ENCODE data around the gene TTC33.
"Not testable (repeated sequence)": the region's sequence is repeated elsewhere in the genome, so short reads cannot be mapped to it uniquely, and the experiment has no call there.

The TTC33 gene

DNA sequence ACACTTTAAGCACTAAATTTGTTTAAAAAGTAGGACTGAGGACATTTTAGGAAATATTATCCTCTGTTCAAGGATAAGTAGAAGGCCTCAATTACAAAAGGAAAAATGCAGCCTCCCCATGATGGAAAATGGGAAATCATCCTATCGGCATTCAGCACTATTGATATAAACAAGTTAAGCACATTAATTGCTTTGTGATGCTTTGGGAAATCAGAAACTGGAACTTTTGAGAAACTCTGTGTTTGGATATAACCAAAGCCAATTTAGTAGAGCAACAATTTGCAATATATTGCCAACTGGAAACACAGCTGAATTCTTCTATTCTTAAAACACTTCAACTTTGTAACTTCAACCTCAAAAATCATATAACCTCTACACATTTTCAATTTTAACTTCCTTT lies 141.3 kb downstream of the TTC33 start:
- H3K4me3 ChIP-seq (ENCODE audit: low read depth, low read length): no peak overlapping the region
- no peaks in the 10 kb centered on the region for H3K27me3 ChIP-seq (ENCODE audit: control insufficient read depth, insufficient read depth, low read length)
- H3K36me3 ChIP-seq (ENCODE audit: control insufficient read depth, insufficient read depth, low read length): no peaks in the 10 kb centered on the region
- H3K4me1 ChIP-seq (ENCODE audit: control insufficient read depth, insufficient read depth, low read length): no peaks in the 10 kb centered on the region
- H3K9me3 ChIP-seq (ENCODE audit: control insufficient read depth, insufficient read depth, low read length): no peaks in the 10 kb centered on the region
- H3K9ac ChIP-seq (ENCODE audit: low read depth, low read length): no peak overlapping the region

DNA sequence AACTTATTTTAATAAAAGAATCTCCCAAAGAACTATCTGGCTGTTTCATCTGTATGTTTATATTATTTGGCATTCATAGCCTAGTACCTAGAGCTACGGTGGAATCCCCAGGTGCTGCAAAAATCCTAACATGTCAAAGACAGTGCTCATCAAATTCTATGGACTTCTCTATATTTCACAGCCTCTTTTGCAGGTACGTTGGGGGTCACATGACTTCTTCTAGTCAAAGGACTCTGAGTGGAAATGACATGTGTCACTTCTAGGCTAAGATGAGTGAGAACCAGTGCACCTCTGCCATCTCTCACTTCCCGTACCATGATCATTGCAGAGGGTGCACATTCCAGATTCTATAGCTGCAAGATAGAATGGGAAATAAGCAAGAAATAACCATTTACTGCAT lies 148.6 kb downstream of the TTC33 start:
- H3K9me3 ChIP-seq (ENCODE audit: control insufficient read depth, insufficient read depth, low read length): no peaks in the 10 kb centered on the region
- no peak overlapping the region for H3K4me3 ChIP-seq (ENCODE audit: low read depth, low read length)
- H3K9ac ChIP-seq (ENCODE audit: low read depth, low read length): no peak overlapping the region
- H3K36me3 ChIP-seq (ENCODE audit: control insufficient read depth, insufficient read depth, low read length): no peaks in the 10 kb centered on the region
- no peaks in the 10 kb centered on the region for H3K4me1 ChIP-seq (ENCODE audit: control insufficient read depth, insufficient read depth, low read length)
- H3K27me3 ChIP-seq (ENCODE audit: control insufficient read depth, insufficient read depth, low read length): no peaks in the 10 kb centered on the region

DNA sequence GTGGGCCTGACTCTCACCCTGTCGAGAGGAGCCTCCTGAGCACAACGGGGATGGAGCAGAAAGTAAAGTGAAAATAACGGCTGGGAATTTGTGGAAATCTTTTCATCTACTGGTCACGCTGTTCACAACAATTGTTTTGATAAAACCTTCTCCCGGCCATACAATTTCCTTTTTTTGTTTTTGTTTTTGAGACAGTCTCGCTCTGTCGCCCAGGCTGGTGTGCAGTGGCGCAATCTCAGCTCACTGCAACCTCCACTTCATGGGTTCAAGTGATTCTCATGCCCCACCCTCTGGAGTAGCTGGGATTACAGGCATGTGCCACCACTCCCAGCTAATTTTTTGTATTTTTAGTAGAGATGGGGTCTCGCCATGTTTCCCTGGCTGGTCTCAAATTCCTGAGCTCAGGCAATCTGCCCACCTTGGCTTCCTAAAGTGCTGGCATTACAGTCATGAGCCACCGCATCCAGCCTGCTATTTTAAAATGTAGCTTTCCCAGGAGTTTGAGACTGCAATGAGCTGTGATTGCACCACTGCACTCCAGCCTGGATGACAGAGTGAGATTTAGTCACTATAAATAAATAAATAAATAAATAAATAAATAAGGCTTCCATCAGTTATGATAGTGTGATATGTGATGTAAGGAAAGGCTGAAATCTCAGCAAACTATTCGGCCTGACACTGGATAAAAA lies 149.5 kb downstream of the TTC33 start:
- no peaks in the 10 kb centered on the region for H3K4me1 ChIP-seq (ENCODE audit: control insufficient read depth, insufficient read depth, low read length)
- no peak overlapping the region for H3K9ac ChIP-seq (ENCODE audit: low read depth, low read length)
- H3K27me3 ChIP-seq (ENCODE audit: control insufficient read depth, insufficient read depth, low read length): no peaks in the 10 kb centered on the region
- H3K4me3 ChIP-seq (ENCODE audit: low read depth, low read length): no peak overlapping the region
- H3K9me3 ChIP-seq (ENCODE audit: control insufficient read depth, insufficient read depth, low read length): no peaks in the 10 kb centered on the region
- H3K36me3 ChIP-seq (ENCODE audit: control insufficient read depth, insufficient read depth, low read length): no peaks in the 10 kb centered on the region

DNA sequence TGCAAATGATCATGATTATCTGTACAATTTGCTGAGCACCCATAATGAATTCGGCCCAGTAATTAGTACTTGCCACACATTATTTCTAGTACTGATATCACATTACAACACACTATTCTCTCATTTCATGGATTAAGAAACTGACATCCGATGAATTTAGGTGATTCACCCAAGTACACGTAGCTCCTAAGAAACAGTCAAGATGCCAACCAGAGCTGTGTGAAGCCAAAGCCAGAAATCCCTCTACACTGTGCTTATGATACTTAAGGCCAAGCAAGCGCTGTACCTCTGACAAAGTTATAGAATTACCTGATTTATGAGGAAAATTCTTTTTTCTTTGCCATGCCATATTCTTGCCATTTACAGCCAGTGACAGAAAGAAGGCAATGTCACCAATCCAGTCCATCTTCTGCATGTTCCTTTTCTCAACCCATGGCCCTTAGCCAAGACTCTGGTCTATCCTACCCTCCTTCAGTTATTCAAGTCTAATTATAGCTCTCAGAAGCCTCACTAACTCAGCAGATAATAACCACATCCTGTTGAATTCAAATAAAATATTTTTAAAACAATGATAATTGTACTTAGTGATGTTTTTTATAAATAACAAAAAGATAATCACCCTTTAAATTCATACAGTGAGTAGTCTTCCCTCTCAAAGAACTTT lies 150.3 kb downstream of the TTC33 start:
- Histone ChIP-seq H3K4me1 (ENCODE audit: control insufficient read depth, insufficient read depth, low read length) (no peaks in the 10 kb centered on the region), H3K9ac (ENCODE audit: low read depth, low read length) (no peak overlapping the region), H3K4me3 (ENCODE audit: low read depth, low read length) (no peak overlapping the region), H3K27me3 (ENCODE audit: control insufficient read depth, insufficient read depth, low read length) (no peaks in the 10 kb centered on the region), H3K36me3 (ENCODE audit: control insufficient read depth, insufficient read depth, low read length) (no peaks in the 10 kb centered on the region), H3K9me3 (ENCODE audit: control insufficient read depth, insufficient read depth, low read length) (no peaks in the 10 kb centered on the region)

DNA sequence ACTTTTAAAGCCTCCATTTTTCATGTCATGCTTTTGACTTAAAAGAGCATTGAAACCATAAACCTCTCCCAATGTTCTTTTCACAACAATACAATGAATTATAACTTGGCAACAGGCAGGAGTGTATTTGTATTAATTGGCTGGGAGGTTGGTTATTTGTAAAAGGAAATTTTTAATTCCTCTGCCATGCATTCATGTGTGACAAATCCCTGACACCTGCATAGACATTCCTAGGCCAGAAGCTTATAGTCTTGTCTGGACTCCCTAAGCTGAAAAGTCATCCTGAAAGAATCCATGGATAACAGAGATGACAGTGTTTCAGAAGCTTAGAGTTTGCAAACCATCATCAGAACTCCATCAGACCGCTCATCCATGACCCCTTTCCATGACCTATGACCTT lies 152.4 kb downstream of the TTC33 start:
- Histone ChIP-seq H3K4me3 (ENCODE audit: low read depth, low read length) (no peak overlapping the region), H3K27me3 (ENCODE audit: control insufficient read depth, insufficient read depth, low read length) (no peaks in the 10 kb centered on the region), H3K4me1 (ENCODE audit: control insufficient read depth, insufficient read depth, low read length) (no peaks in the 10 kb centered on the region)

GRCh38 chr5:40601198-40601868 lies 154.4 kb downstream of the TTC33 start:
- Histone ChIP-seq H3K9me3 (ENCODE audit: control insufficient read depth, insufficient read depth, low read length) (no peaks in the 10 kb centered on the region), H3K4me1 (ENCODE audit: control insufficient read depth, insufficient read depth, low read length) (no peaks in the 10 kb centered on the region), H3K27me3 (ENCODE audit: control insufficient read depth, insufficient read depth, low read length) (no peaks in the 10 kb centered on the region), H3K4me3 (ENCODE audit: low read depth, low read length) (no peak overlapping the region), H3K36me3 (ENCODE audit: control insufficient read depth, insufficient read depth, low read length) (no peaks in the 10 kb centered on the region), H3K9ac (ENCODE audit: low read depth, low read length) (no peak overlapping the region)

More for the DNA sequence above, 152.4 kb downstream of the TTC33 start:
- Histone ChIP-seq H3K36me3 (ENCODE audit: control insufficient read depth, insufficient read depth, low read length) (no peaks in the 10 kb centered on the region), H3K9ac (ENCODE audit: low read depth, low read length) (no peak overlapping the region), H3K9me3 (ENCODE audit: control insufficient read depth, insufficient read depth, low read length) (no peaks in the 10 kb centered on the region)

GRCh38 chr5:40600383-40600782 lies 155.4 kb downstream of the TTC33 start:
- Histone ChIP-seq H3K27me3 (ENCODE audit: control insufficient read depth, insufficient read depth, low read length) (no peaks in the 10 kb centered on the region), H3K9me3 (ENCODE audit: control insufficient read depth, insufficient read depth, low read length) (no peaks in the 10 kb centered on the region), H3K36me3 (ENCODE audit: control insufficient read depth, insufficient read depth, low read length) (no peaks in the 10 kb centered on the region), H3K4me1 (ENCODE audit: control insufficient read depth, insufficient read depth, low read length) (no peaks in the 10 kb centered on the region), H3K9ac (ENCODE audit: low read depth, low read length) (no peak overlapping the region), H3K4me3 (ENCODE audit: low read depth, low read length) (no peak overlapping the region)

- Histone ChIP-seq H3K4me3 (ENCODE audit: low read depth, low read length) (no peak overlapping the region), H3K36me3 (ENCODE audit: control insufficient read depth, insufficient read depth, low read length) (no peaks in the 10 kb centered on the region), H3K9ac (ENCODE audit: low read depth, low read length) (no peak overlapping the region), H3K4me1 (ENCODE audit: control insufficient read depth, insufficient read depth, low read length) (no peaks in the 10 kb centered on the region), H3K9me3 (ENCODE audit: control insufficient read depth, insufficient read depth, low read length) (no peaks in the 10 kb centered on the region), H3K27me3 (ENCODE audit: control insufficient read depth, insufficient read depth, low read length) (no peaks in the 10 kb centered on the region)
These were observed 156.1 kb downstream of the TTC33 start for GRCh38 chr5:40599676-40600075.

GRCh38 chr5:40594811-40595210 lies 160.9 kb downstream of the TTC33 start:
- Histone ChIP-seq H3K9me3 (ENCODE audit: control insufficient read depth, insufficient read depth, low read length) (no peaks in the 10 kb centered on the region), H3K36me3 (ENCODE audit: control insufficient read depth, insufficient read depth, low read length) (no peaks in the 10 kb centered on the region), H3K4me3 (ENCODE audit: low read depth, low read length) (no peak overlapping the region), H3K9ac (ENCODE audit: low read depth, low read length) (no peak overlapping the region), H3K4me1 (ENCODE audit: control insufficient read depth, insufficient read depth, low read length) (no peaks in the 10 kb centered on the region), H3K27me3 (ENCODE audit: control insufficient read depth, insufficient read depth, low read length) (no peaks in the 10 kb centered on the region)

- H3K4me3 ChIP-seq (ENCODE audit: low read depth, low read length); H3K4me1 ChIP-seq (ENCODE audit: control insufficient read depth, insufficient read depth, low read length); H3K9ac ChIP-seq (ENCODE audit: low read depth, low read length); H3K36me3 ChIP-seq (ENCODE audit: control insufficient read depth, insufficient read depth, low read length); H3K27me3 ChIP-seq (ENCODE audit: control insufficient read depth, insufficient read depth, low read length); H3K9me3 ChIP-seq (ENCODE audit: control insufficient read depth, insufficient read depth, low read length): not testable (repeated sequence)
These were observed 163.9 kb downstream of the TTC33 start for GRCh38 chr5:40591727-40592396.

DNA sequence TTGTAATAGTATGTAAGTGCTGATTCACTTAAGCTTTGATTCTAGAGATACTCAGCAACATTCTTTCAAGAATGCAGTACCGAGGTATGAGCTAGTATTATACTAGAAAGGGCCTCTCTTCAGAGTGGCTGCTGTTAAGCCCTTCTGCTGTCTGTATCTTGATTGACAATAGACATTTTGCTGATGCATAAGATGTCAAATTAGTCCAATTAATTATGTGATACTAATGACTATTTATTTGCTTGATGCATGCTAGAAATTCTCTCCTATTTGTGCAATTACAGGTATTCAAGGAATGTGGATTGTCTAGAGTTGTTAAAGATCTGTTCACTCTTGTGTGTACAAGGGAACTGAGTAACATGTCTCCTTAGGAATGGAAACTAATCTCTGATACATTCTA lies 168.4 kb downstream of the TTC33 start:
- Histone ChIP-seq H3K9me3 (ENCODE audit: control insufficient read depth, insufficient read depth, low read length) (no peaks in the 10 kb centered on the region), H3K4me3 (ENCODE audit: low read depth, low read length) (no peak overlapping the region), H3K9ac (ENCODE audit: low read depth, low read length) (no peak overlapping the region), H3K27me3 (ENCODE audit: control insufficient read depth, insufficient read depth, low read length) (no peaks in the 10 kb centered on the region), H3K36me3 (ENCODE audit: control insufficient read depth, insufficient read depth, low read length) (no peaks in the 10 kb centered on the region), H3K4me1 (ENCODE audit: control insufficient read depth, insufficient read depth, low read length) (no peaks in the 10 kb centered on the region)
